Mucosa of descending colon (tissue), 3 donors: ENCODE results near the gene SIX2. TPM values are rescaled to one million over a fixed set of nuclear protein-coding genes. Genes with fewer than 3 reads are reported as not detected.
A peak's percentile ranks its signal among the peaks of the same experiment; 100 is the strongest.

Experiments used
- ATAC-seq: fragments of 200-7000 bp; cut with Tn5 transposase; one replicate; pipeline ENCODE4 v1.9.1; 2020; ENCODE audit warnings: mild to moderate bottlenecking, moderate library complexity
- DNase-seq, 3 donors: peaks; one replicate each; pipeline ENCODE4 v3.0.0-alpha.2; 2020
- H3K36me3 ChIP-seq: fragments of 200-600 bp; one replicate; pipeline ENCODE4 v1.8.0; 2021; ENCODE audit warnings: low read depth, mild to moderate bottlenecking
- H3K4me1 ChIP-seq: fragments of 200-600 bp; one replicate; pipeline ENCODE4 v1.8.0; 2021; ENCODE audit warnings: low read depth, mild to moderate bottlenecking
- H3K4me3 ChIP-seq: fragments of 200-600 bp; one replicate; pipeline ENCODE4 v1.8.0; 2021; ENCODE audit warnings: mild to moderate bottlenecking
- H3K9me3 ChIP-seq: fragments of 200-600 bp; one replicate; pipeline ENCODE4 v1.8.0; 2021; ENCODE audit warnings: mild to moderate bottlenecking
- intact Hi-C, 2 donors: fragments of 100-400 bp; cut with DNase I in 1 of 2; cut with micrococcal nuclease in 1 of 2; formaldehyde crosslinking; loops; one replicate each; pipeline versions ENCODE4 v1.11.0 to v1.11.1; 2022; cut with DNase I, micrococcal nuclease
- total RNA-seq, 3 donors: library from RNA; stranded (reverse); fragmentation: NEBNext Ultra II Directional in 2 of 3; extraction: Animal tissue kit (Norgen Biotek cat#: 25700) in 2 of 3; gene quantifications; one replicate each; pipeline versions ENCODE4 v1.2.1 to v1.2.4, GENCODE V29; 2021 to 2023
- TF ChIP-seq, protein P1 (sequence below): fragments of 200-600 bp; IDR thresholded peaks from one replicate; pipeline ENCODE4 v1.8.0; 2022; ENCODE audit warnings: antibody characterized with exemption, mild to moderate bottlenecking
- donor health status: DM: no; HTN: no; CAD: no; lungs with moderate emphysema.
- donor health status: DM: no; HTN: no; CAD: no.
- donor health status: DM: no; HTN: yes; CAD: no.

SIX2 gene
- total RNA-seq, 3 donors from 2014 or later, result 0.12 TPM; not detected in 2

DNA sequence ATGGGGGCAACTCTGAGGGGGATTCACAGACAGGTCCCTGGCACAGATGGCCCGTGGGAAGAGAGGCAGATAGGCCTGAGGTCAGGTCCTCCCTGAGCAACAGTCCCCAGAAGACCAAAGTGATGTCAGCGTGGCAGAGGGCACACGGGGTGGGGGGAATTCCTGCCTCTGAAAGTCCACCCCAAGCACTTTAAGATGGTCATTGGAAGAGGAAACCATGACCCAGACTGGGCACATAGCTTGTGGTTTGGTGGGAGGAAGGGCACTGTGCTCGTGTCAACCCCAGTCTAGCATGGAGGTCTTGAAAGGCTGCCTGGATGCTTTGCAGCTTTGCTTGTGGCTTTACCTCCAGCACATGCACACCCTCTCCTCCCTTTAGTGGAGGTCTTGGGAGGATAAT lies 38.0 kb upstream of the SIX2 start:
- intact Hi-C loops, result no loop called here
- DNase-seq (no peak), ATAC-seq (no peak)
- no peaks in the 10 kb centered on the region for H3K4me1 ChIP-seq
- H3K36me3 ChIP-seq, result no peaks in the 10 kb centered on the region
- no peaks in the 10 kb centered on the region for H3K9me3 ChIP-seq
- no peak overlapping the region for H3K4me3 ChIP-seq
- TF ChIP-seq, protein P1, sequence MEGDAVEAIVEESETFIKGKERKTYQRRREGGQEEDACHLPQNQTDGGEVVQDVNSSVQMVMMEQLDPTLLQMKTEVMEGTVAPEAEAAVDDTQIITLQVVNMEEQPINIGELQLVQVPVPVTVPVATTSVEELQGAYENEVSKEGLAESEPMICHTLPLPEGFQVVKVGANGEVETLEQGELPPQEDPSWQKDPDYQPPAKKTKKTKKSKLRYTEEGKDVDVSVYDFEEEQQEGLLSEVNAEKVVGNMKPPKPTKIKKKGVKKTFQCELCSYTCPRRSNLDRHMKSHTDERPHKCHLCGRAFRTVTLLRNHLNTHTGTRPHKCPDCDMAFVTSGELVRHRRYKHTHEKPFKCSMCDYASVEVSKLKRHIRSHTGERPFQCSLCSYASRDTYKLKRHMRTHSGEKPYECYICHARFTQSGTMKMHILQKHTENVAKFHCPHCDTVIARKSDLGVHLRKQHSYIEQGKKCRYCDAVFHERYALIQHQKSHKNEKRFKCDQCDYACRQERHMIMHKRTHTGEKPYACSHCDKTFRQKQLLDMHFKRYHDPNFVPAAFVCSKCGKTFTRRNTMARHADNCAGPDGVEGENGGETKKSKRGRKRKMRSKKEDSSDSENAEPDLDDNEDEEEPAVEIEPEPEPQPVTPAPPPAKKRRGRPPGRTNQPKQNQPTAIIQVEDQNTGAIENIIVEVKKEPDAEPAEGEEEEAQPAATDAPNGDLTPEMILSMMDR, result no peak

DNA sequence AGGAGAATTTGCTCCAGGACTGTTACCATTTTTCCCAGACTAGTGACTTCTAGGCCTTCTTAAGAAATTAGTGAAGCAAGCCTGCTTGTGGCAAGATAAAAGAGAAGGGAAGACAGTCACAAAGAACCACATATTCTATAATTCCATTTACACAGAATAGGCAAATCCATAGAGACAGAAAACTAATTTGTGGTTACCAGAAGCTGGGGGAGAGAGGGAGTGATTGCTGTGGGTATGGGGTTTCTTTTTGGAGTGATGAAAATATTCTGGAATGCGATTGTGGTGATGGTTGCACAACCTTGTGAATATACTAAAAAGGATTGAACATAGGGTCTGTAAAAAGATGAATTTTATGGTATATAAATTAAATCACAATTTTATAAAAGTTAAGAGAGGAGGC lies 37.5 kb upstream of the SIX2 start:
- intact Hi-C loops, result no loop called here
- H3K4me3 ChIP-seq, result no peak overlapping the region
- DNase-seq (no peak), ATAC-seq (no peak)
- no peaks in the 10 kb centered on the region for H3K9me3 ChIP-seq
- TF ChIP-seq, protein P1, result no peak
- H3K36me3 ChIP-seq, result no peaks in the 10 kb centered on the region
- no peaks in the 10 kb centered on the region for H3K4me1 ChIP-seq

DNA sequence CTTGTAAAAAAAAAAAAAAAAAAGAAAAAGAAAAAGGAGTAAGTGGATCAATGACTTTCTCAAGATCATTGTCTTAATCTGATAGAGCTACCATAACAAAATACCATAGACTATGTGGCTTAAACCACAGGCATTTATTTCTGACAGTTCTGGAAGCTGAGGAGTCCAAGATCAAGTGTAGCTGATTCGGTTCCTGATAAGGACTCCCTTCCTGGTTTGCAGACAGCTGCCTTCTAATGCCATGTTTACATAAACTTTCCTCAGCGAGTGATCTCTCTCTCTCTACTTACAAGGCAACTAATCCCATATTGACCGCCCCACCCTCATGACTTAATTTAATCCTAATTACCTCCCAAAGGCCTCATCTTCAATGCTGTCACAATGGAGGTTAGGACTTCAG lies 36.5 kb upstream of the SIX2 start:
- intact Hi-C loops, result no loop called here
- no peak for ATAC-seq
- H3K36me3 ChIP-seq, result no peaks in the 10 kb centered on the region
- DNase-seq, result no peak
- TF ChIP-seq, protein P1, result no peak
- no peaks in the 10 kb centered on the region for H3K4me1 ChIP-seq
- H3K9me3 ChIP-seq, result no peaks in the 10 kb centered on the region
- H3K4me3 ChIP-seq, result no peak overlapping the region

DNA sequence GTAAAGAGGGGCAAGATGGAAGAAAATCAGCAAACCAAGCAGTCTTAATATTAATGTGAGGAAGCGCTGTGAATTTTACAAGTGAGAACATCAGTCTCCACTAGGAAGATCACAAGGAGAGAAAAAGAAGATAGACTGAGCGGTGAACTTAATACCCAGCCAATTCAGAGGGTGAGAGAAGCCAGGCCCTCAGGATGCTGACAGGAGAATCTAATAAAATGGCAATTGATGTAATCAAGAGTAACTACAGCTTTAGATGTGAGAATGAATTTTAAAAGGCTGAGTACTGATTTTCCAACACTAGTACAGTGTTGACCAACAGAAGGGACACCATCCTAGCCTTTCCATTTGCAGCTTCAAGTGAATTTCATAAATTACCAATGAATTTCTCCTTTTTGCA lies 35.7 kb upstream of the SIX2 start:
- DNase-seq, result no peak
- H3K36me3 ChIP-seq, result no peaks in the 10 kb centered on the region
- intact Hi-C loops, result no loop called here

DNA sequence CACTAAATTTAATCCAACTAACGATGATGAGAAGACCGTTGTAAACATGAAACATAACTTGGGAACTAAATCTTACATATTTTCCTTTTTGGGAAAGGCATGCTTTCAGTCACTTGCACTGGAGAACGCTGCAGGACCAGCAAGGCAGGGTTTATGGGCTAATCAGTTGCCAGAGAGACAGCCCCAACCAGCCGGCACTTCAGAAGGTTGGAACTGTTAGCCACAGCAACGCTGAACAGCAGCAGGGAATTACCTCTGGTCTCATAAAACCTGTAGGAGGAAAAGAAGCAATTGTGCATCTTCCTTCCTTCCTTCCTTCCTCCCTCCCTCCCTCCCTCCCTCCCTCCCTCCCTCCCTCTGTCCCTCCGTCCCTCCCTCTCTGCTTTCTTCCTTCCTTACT lies 33.9 kb upstream of the SIX2 start:
- DNase-seq, result peak in 2 of 3 donors; percentile 60 to 73
- Histone ChIP-seq H3K9me3 (no peaks in the 10 kb centered on the region), H3K4me3 (no peak overlapping the region), H3K4me1 (no peaks in the 10 kb centered on the region), H3K36me3 (no peaks in the 10 kb centered on the region)
- TF ChIP-seq, protein P1, result no peak
- intact Hi-C loops, result no loop called here
- peak; percentile 99 for ATAC-seq

More for the DNA sequence above, 35.7 kb upstream of the SIX2 start:
- no peak overlapping the region for H3K4me3 ChIP-seq
- no peaks in the 10 kb centered on the region for H3K9me3 ChIP-seq
- ATAC-seq, result no peak
- no peaks in the 10 kb centered on the region for H3K4me1 ChIP-seq
- TF ChIP-seq, protein P1, result no peak

DNA sequence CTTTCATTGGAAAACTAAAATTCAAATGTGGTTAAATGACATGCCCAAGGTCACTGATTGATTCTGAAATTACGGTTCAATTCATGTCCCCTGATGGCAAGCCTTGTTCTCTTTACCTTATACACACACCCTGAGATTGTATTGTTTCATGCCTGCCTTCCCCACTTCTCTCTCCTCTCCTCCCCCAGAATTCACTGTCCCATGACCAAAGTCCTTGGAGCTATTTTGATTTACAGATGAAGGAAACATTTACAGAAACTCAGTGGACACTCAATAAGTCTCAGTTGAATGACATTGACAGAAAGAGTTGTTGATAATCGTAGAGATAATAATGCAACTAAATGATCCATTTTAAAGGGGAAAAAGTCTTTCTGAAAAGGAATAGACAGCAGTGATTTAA lies 33.1 kb upstream of the SIX2 start:
- H3K4me3 ChIP-seq, result no peak overlapping the region
- no peaks in the 10 kb centered on the region for H3K4me1 ChIP-seq
- no peak for DNase-seq
- TF ChIP-seq, protein P1, result no peak
- H3K36me3 ChIP-seq, result no peaks in the 10 kb centered on the region
- no peaks in the 10 kb centered on the region for H3K9me3 ChIP-seq
- intact Hi-C loops, result no loop called here
- ATAC-seq, result no peak
